Hepatocyte (in vitro differentiated cells): Measurements from ENCODE around the gene DAB2IP. TPM values are rescaled to one million over a fixed set of nuclear protein-coding genes. Genes with fewer than 3 reads are reported as not detected.

ENCODE experiments used
- DNase-seq: peaks from one replicate; pipeline ENCODE4 v3.0.0-alpha.2; 2016; ENCODE audit warnings: low spot score
- H2AFZ ChIP-seq: fragments of 200-600 bp; sonication (generic); 2 replicates; pipeline ENCODE4 v1.6.0; 2016; ENCODE audit warnings: antibody characterized with exemption, mild to moderate bottlenecking
- H3K27ac ChIP-seq: fragments of 200-600 bp; sonication (generic); 2 replicates; pipeline ENCODE4 v1.5.1; 2016; ENCODE audit warnings: mild to moderate bottlenecking
- H3K27me3 ChIP-seq: fragments of 200-600 bp; sonication (generic); 2 replicates; pipeline ENCODE4 v1.6.1; 2016
- H3K36me3 ChIP-seq: fragments of 200-600 bp; sonication (generic); replicated peaks from 2 replicates; pipeline ENCODE4 v1.5.1; 2016; ENCODE audit warnings: low read depth; ENCODE audit not compliant: insufficient read depth
- H3K4me1 ChIP-seq: fragments of 200-600 bp; sonication (generic); 2 replicates; pipeline ENCODE4 v1.5.1; 2016; ENCODE audit warnings: mild to moderate bottlenecking, moderate library complexity; ENCODE audit not compliant: insufficient read depth
- H3K4me2 ChIP-seq: fragments of 200-600 bp; sonication (generic); 2 replicates; pipeline ENCODE4 v1.6.0; 2016
- H3K4me3 ChIP-seq: fragments of 200-600 bp; sonication (generic); 2 replicates; pipeline ENCODE4 v1.5.1; 2016; ENCODE audit warnings: mild to moderate bottlenecking
- H3K79me2 ChIP-seq: fragments of 200-600 bp; sonication (generic); 2 replicates; pipeline ENCODE4 v1.6.0; 2017; ENCODE audit warnings: mild to moderate bottlenecking
- H3K9me2 ChIP-seq: fragments of 200-600 bp; sonication (generic); replicated peaks from 2 replicates; pipeline ENCODE4 v1.6.0; 2017; ENCODE audit warnings: mild to moderate bottlenecking; ENCODE audit not compliant: insufficient read depth
- H3K9me3 ChIP-seq: fragments of 200-600 bp; sonication (generic); 2 replicates; pipeline ENCODE4 v1.5.1; 2016; ENCODE audit warnings: low read depth, mild to moderate bottlenecking
- H4K20me1 ChIP-seq: fragments of 200-600 bp; sonication (generic); 2 replicates; pipeline ENCODE4 v1.6.0; 2016; ENCODE audit warnings: mild to moderate bottlenecking; ENCODE audit not compliant: insufficient read depth, poor library complexity, severe bottlenecking
- CTCF ChIP-seq: fragments of 200-600 bp; sonication (generic); IDR thresholded peaks from 2 replicates; pipeline ENCODE4 v1.5.1; 2016; ENCODE audit warnings: antibody characterized with exemption, mild to moderate bottlenecking; ENCODE audit not compliant: poor library complexity
- EZH2 ChIP-seq: fragments of 200-600 bp; sonication (generic); IDR thresholded peaks from 2 replicates; pipeline ENCODE4 v1.6.1; 2016; ENCODE audit warnings: antibody characterized with exemption, mild to moderate bottlenecking, borderline replicate concordance
- EZH2phosphoT487 ChIP-seq: fragments of 200-600 bp; sonication (generic); IDR thresholded peaks from one replicate; pipeline ENCODE4 v1.6.1; 2018; ENCODE audit warnings: antibody characterized with exemption, mild to moderate bottlenecking, low read depth, moderate library complexity; ENCODE audit not compliant: unreplicated experiment, severe bottlenecking
- WGBS: methylation state at CpG from one replicate; pipeline ENCODE4 v1.1.6; 2016; ENCODE audit warnings: low lambda C conversion rate; ENCODE audit errors: missing lambda C conversion rate; 5-methylcytosine and 5-hydroxymethylcytosine counted together
- polyA plus RNA-seq: library from polyadenylated mRNA; unstranded; fragments of >200 nt; fragmentation: Nextera tagmentation; extraction: Ambion mirVana; gene quantifications from 2 replicates; pipeline ENCODE4 v1.2.1, GENCODE V29; 2016
- total RNA-seq: library from RNA; depleted of rRNA; stranded (reverse); fragments of >200 nt; gene quantifications from 2 replicates; pipeline ENCODE4 v1.2.3, GENCODE V29; 2014

DAB2IP gene
- total and polyA plus RNA-seq, 2 experiments from 2014 or later: 11.6 to 31.0 TPM

- no peaks in the 10 kb centered on the region for H3K36me3 ChIP-seq
- no peak overlapping the region for H3K4me2 ChIP-seq
- WGBS: 88% methylated on average over 9 of the region's 11 CpGs
- no peak overlapping the region for H3K4me3 ChIP-seq
- H3K9me2 ChIP-seq: no peaks in the 10 kb centered on the region
- no peak for TF ChIP-seq CTCF
- no peak for TF ChIP-seq EZH2
- TF ChIP-seq EZH2phosphoT487: no peak
- DNase-seq: no peak
- no peaks in the 10 kb centered on the region for H3K27me3 ChIP-seq
- no peak overlapping the region for H2AFZ ChIP-seq
- no peaks in the 10 kb centered on the region for H4K20me1 ChIP-seq
- no peaks in the 10 kb centered on the region for H3K79me2 ChIP-seq
- H3K4me1 ChIP-seq: peaks cover 12% of the 10 kb centered on the region
- H3K9me3 ChIP-seq: no peaks in the 10 kb centered on the region
- H3K27ac ChIP-seq: no peak overlapping the region
Measured at GRCh38 chr9:121619545-121620324, 31.7 kb upstream of the DAB2IP start.

DNA sequence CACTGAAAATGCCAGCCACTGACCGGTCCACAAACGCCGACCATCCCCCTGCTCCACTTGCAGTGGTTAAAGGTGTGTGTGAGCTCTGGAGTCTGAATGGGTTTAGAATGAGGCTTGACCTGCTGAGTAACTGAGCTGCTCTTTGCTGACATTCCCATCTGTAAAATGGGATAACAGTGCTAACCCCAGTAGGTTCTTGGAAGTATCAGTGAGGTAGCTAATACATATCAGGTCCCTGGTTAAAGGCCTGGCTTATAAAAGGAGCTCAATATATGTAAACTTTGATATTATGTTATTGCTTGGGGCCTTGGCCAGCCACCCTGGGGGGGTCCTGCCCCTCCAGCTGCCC is 31.1 kb upstream of the DAB2IP start:
- no peaks in the 10 kb centered on the region for H3K9me2 ChIP-seq
- H3K9me3 ChIP-seq: no peaks in the 10 kb centered on the region
- WGBS: 48% methylated on average over 3 of the region's 3 CpGs
- no peak for DNase-seq
- no peak overlapping the region for H3K4me3 ChIP-seq
- H3K79me2 ChIP-seq: no peaks in the 10 kb centered on the region
- H3K4me1 ChIP-seq: peaks cover 12% of the 10 kb centered on the region
- no peak overlapping the region for H2AFZ ChIP-seq
- H3K4me2 ChIP-seq: no peak overlapping the region
- no peaks in the 10 kb centered on the region for H3K36me3 ChIP-seq
- TF ChIP-seq EZH2phosphoT487 (no peak), EZH2 (no peak), CTCF (no peak)
- H3K27me3 ChIP-seq: no peaks in the 10 kb centered on the region
- H3K27ac ChIP-seq: no peak overlapping the region
- H4K20me1 ChIP-seq: no peaks in the 10 kb centered on the region

DNA sequence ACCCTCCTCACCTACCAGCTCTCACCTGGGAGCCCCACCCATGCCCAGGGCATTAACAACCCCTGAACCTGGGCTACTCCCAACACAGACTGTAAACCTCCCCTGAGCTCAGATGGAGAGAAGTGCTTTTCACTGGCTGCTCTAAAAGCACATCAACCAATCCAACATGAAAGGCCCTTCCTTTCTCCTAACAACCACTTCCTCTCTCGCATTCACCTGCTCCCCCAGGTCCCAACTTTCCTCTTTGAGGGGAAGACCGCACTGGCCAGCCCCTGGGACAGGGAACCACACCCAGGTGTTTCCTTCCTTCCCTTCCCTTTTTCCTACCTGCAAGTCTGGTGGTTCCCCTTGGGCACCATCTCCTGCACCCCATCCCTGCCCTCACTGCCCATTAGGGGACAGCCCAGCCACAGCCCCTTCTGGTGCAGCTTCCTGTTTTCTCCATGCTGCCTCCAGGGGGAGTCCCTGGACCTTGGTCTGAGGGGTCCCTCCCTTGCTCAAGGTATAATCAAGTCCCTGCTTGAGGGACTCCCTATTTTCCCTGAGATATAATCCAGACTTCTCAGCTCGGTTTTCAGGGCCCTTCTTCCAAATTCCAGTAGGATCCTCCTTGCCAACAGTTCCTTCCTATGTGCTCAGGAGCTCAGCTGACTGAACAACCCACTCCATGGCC is 30.5 kb upstream of the DAB2IP start:
- WGBS: 78% methylated on average over 3 of the region's 3 CpGs
- H3K4me3 ChIP-seq: no peak overlapping the region

More for the DNA sequence above, 30.5 kb upstream of the DAB2IP start:
- no peaks in the 10 kb centered on the region for H3K9me2 ChIP-seq
- no peaks in the 10 kb centered on the region for H4K20me1 ChIP-seq
- no peaks in the 10 kb centered on the region for H3K9me3 ChIP-seq
- TF ChIP-seq EZH2phosphoT487: no peak
- TF ChIP-seq CTCF: peak; percentile 47
- H3K4me1 ChIP-seq: peaks cover 12% of the 10 kb centered on the region
- no peak overlapping the region for H3K4me2 ChIP-seq
- H2AFZ ChIP-seq: no peak overlapping the region
- no peaks in the 10 kb centered on the region for H3K79me2 ChIP-seq
- H3K36me3 ChIP-seq: no peaks in the 10 kb centered on the region
- no peaks in the 10 kb centered on the region for H3K27me3 ChIP-seq
- no peak for DNase-seq
- H3K27ac ChIP-seq: no peak overlapping the region
